ENCODE results near the gene PNCK.

Gene PNCK

DNA sequence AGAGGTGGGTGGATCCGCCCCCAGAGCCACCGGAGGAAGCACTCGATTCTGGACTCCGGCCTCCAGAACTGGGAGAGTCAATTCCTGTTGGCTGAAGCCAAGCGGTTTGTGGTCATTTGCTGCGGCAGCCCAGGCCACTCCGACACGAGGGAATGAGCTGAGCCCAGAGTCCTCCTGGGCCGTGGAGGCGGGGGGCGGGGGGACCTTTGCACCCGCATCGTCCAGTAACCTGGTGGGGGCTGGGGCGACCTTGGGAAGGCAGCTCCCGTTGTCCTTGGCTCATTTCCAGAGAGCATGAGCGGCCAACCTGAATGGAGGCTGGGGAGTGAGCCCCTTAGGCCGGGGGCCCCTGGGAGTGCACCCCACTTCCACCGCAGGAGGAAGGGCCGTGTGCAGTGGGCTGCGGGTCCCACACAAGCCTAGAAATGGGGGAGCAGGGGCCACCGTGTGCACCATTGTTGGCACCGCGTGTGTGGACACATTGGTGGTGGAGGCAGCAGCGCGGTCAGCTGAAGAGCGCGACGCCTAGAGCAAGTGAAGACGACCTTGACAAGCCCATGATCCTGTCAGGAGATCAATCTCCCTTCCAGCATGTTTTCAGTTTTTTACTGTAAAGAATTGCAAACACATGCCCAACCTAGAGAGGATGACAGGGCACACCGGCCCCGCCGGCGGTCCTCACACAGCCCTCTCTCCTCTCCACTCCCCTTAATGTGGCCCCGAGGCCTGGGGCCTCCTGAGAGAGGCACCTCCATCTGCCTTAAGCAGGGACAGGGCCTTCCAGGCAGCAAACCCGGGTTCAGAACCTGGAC lies 46.5 kb downstream of the PNCK start:
- no peak for DNase-seq

DNA sequence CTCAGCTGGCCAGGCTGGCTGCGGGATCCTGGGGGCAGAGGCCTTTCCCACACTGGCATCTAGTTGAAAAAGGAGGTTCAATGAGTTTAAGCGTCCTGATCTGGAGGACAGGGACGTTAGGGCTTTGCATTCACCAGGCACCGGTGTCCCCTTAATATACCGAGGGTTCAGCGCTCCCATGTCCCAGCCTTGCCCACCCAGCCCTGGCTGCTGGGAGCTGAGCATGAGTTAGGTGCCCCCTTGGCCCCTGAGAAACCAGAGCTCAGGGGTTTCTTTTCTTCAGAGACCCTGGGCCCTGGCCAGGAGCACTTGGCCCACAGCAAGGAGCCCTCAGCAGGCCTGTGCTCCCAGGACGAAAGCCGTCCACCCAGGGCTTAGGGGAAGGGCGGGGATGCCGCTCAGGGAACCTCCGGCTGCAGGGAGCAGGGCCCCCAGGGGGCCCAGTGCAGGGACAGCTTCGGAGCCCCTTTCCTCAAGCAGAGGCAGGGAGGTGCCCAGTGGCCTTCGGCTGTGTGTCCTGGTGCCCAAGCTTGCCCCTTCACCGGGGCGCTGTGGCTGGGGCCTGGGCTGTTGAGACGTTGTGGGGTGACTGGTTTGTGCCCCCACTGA lies 47.5 kb downstream of the PNCK start:
- no peak for DNase-seq

DNA sequence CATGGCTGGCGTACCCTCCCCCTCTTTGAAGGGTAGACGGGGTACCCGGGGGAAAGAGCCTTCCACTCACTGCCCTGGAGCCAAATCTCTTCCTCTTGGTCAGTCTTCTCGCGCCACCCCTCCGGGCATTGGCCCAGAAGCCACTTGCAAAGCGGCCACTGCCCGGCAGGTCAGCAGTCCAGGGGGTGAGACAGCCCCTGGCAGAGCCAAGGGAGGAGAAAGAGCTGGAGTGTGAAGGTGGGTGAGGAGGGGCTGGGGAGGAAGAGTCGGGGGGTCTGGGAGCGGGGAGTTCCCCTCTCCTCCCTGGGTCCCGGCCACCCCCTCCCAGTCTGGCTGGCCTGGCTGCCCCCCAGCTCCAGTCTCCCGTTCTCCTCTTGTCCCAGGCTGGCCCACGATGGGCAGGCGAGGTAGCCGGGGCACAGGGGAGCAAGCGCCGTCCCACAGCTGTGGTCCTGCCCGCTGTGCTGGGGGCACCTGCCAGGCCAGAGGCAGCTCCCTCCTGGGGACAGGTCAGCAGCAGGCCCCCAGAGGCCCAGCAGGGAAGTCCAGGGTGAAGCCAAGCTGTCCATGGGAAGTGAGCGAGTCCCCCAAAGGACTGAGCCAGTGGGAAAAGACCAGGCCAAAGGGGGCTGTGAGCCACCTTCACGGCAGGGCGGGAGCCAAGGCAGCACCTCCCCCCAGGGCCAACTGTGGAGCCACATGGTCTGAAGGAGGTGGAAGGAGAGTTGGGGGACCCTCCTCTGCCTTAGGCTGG lies 48.2 kb downstream of the PNCK start:
- no peak for DNase-seq

DNA sequence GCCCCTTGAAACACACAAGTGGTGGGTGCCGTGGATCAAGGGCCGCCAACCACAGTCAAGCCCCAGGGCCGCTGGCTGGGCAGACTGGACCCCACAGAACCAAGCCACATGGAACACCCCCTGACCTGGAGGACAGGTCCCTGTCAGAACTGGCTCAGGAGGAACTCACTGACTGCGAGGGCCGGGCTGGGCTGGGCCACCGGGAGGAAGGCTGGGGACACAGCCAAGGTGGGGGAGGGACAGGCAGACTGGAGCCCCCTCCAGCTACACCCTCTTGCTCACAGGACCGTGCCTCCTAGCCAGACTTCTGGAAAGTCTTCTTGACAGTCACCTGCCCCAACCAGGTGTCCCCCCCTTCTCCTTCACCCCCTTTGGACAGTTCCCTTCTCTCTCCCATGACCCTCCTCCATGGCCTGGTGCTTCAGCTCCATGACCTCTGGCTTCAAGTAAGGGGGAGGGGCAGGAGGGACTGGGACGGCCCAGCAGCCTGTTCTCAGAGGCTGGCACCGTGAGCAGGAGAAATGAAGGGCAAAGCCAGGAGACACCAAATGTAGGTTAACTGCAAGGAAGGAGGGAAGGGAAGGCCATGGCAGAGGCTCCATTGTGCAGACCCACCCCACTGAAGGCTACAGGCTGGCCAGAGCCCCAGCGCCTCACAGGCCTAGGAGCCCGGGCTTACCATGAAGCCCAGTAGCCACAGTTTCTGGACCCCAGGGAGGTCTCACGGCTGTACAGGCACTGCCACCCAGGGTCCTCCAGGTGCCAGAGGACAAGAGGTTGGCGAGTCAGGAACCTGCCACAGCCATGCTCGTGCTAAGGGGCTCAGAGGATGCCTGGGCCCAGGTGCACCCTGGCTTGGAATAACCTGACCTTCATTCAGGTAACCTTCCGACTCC lies 49.2 kb downstream of the PNCK start:
- no peak for DNase-seq

DNA sequence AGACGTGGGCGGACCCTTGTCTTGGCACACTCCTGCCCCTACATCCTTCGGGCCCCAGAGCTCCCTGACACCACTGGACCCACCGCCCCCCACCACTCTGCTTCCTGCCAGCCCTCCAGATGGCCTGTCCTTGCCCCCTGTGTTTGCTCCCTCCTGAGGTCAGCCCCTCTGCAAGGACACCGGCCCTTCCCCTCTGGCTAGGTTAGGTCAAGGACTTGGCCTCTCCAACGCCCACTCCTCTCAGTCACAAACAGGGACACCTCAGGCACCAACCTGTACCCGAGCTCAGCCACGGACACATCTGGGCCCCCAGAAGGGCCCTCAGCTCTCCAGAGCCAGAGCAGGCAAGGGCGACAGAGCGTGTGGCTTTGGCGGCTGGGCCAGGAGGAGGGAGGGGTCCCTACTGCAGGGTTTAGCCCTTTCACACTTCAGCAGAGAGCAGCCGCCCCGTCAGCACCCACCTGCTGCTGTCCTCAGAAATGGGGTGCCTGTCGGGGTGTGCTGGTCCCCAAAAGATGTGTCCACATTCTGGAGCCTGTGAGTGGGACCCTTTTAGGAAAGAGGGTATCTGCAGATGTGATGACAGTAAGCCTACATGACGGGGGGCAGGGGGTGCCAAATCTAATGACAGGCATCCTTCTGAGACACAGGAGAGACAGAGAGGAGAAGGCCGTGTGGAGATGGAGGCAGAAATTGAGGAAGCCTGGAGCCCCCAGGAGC lies 50.1 kb downstream of the PNCK start:
- no peak for DNase-seq

DNA sequence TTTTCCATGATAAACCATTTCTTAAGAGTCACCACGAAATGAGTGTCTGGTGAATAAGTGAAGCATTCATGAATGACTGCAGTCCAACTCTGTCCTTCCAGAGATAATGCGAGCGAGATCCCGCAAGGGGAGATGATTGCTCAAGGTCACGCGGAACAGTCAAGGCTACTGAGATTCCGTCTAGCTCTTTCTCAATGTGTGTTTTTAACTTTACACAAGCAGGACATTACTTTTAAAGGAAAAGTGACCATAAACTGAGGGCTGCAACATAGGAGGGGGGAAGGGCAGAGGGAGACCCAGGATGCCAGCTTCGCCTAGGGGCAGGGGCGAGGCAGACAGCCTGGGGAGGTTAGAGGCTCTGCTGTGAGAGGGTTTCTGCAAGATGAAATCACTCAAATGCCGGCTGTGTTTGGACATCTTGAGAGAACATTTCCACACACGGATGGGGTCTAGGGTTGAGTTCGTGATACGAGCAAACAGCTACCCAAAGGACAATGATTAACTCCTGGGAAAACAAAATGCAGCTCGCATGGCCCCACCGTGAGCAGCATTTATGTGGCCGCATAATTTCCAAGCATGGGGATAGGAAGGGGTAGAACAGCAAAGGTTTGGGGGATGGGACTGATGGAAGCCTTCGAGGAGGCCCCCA lies 50.8 kb downstream of the PNCK start:
- DNase-seq: no peak

DNA sequence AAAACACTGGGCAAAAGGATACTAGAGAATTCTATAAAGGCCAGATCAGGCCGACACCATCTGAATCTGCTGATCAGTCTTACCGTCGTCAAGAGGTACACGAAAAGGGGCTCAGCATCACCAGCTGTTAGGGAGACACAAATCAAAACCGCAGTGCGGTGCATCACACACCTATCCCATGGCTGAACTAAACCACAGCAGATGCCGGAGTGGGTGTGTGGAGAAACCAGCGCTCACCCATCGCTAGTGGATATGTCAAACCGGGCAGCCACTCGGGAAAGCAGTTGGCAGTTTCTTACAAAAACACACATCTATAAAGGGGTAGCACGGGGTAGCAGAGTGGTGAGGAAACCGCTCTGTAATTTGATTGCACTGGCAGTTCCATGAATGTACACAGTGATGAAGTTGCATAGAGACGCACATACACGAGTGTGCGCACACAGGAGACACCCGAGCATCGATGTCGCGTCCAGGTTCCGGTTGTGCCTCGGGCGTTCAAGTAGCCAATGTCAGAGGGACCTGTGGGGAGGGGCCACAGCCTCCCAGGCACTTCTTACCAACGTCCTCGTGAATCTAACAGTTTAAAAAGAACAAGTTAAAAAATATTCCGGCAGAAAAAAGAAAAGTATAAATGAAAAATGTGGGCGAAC lies 51.5 kb downstream of the PNCK start:
- DNase-seq: no peak

DNA sequence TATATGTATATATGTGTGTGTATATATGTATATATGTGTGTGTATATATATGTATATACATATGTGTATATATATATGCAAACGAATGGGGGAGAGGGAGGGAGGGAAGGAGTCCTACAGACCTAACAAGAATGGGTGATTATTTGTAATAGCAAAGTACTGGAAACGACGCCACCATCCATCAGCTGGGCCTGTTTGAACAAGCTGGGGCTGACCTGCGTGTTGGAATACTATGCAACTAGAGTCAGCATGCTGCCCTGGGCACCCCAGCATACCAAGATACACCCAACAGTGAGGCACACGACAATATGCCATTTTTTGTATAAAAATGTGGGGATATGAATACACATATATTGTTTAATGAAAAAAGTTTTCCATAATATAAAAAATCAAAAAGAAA lies 53.0 kb downstream of the PNCK start:
- no peak for DNase-seq

Measured in fibroblast of skin of back (primary cell).